Measurements from ENCODE around the gene RFT1.

GRCh38 chr3:53082736-53083135, 47.5 kb downstream of the RFT1 start:
- TF ChIP-seq, protein P1, sequence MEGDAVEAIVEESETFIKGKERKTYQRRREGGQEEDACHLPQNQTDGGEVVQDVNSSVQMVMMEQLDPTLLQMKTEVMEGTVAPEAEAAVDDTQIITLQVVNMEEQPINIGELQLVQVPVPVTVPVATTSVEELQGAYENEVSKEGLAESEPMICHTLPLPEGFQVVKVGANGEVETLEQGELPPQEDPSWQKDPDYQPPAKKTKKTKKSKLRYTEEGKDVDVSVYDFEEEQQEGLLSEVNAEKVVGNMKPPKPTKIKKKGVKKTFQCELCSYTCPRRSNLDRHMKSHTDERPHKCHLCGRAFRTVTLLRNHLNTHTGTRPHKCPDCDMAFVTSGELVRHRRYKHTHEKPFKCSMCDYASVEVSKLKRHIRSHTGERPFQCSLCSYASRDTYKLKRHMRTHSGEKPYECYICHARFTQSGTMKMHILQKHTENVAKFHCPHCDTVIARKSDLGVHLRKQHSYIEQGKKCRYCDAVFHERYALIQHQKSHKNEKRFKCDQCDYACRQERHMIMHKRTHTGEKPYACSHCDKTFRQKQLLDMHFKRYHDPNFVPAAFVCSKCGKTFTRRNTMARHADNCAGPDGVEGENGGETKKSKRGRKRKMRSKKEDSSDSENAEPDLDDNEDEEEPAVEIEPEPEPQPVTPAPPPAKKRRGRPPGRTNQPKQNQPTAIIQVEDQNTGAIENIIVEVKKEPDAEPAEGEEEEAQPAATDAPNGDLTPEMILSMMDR (IDR thresholded peaks at IDR 0.05; ENCODE audit: low read length), result no peak
- no peak for TF ChIP-seq EZH2 (IDR thresholded peaks at IDR 0.05; ENCODE audit: borderline replicate concordance, low read length)

Data from OCI-LY1 (cell line).